H1 (cell line): ENCODE measurements around the gene RGS6. TPM values are rescaled to one million over a fixed set of nuclear protein-coding genes. Genes with fewer than 3 reads are reported as not detected.

Experiments
- GTF2F1 ChIP-seq: IDR thresholded peaks from 2 replicates; pipeline ENCODE4 v1.6.1; 2012; ENCODE audit warnings: low read depth, low read length, improper control_type of control experiment, borderline replicate concordance
- RFX5 ChIP-seq: IDR thresholded peaks from 2 replicates; pipeline ENCODE4 v1.6.1; 2011; ENCODE audit warnings: low read depth, low read length, improper control_type of control experiment, borderline replicate concordance
- SAP30 ChIP-seq: fragments of 300-600 bp; sonication (generic); IDR thresholded peaks from 2 replicates; pipeline ENCODE4 v1.7.1; 2012; ENCODE audit warnings: low read length, moderate library complexity, mild to moderate bottlenecking, inconsistent platforms; ENCODE audit not compliant: insufficient read depth, insufficient replicate concordance
- SIX5 ChIP-seq: IDR thresholded peaks from 2 replicates; pipeline ENCODE4 v1.6.1; 2011; ENCODE audit warnings: mild to moderate bottlenecking, low read depth, low read length
- SUZ12 ChIP-seq: fragments of 200-600 bp; sonication (generic); IDR thresholded peaks from 2 replicates; pipeline ENCODE4 v1.6.1; 2012; ENCODE audit warnings: mild to moderate bottlenecking, inconsistent platforms, low read length, moderate library complexity, mixed read lengths
- TAF7 ChIP-seq: optimal IDR thresholded peaks from 2 replicates; pipeline ENCODE3; 2011; ENCODE audit warnings: low read depth, mild to moderate bottlenecking, inconsistent platforms, low read length, moderate library complexity, borderline replicate concordance
- TCF12 ChIP-seq: IDR thresholded peaks from 2 replicates; pipeline ENCODE4 v1.6.1; 2011; ENCODE audit warnings: low read depth, mild to moderate bottlenecking, low read length
- polyA plus RNA-seq, 7 experiments: library from polyadenylated mRNA; depleted of rRNA in 3 of 7; stranded (reverse) in 5 of 7; unstranded in 2 of 7; fragments of >200 nt in 5 of 7; fragments of 200-250 nt in 2 of 7; gene quantifications; 1 replicate in 5 of 7; 2 replicates in 1 of 7; 4 replicates in 1 of 7; pipeline versions ENCODE4 v1.2.1 to v1.2.3, GENCODE V29; 2011 to 2013; ENCODE audit warnings: missing spikeins in 2 of 7, mixed read lengths in 2 of 7
- total RNA-seq: library from RNA; stranded (reverse); fragmentation: NEBNext Ultra II Directional; extraction: Animal tissue kit (Norgen Biotek cat#: 25700); gene quantifications from 2 replicates; pipeline ENCODE4 v1.2.1, GENCODE V29; 2021
- TF ChIP-seq, protein P1 (sequence below): IDR thresholded peaks from 2 replicates; pipeline ENCODE4 v1.6.1; 2012; ENCODE audit warnings: inconsistent platforms

Gene RGS6
- total and polyA plus RNA-seq, 2 of the 8 experiments (the other 6 are each of a cell fraction or from before 2014, with no cell fraction given): 0.26 to 1.1 TPM

DNA sequence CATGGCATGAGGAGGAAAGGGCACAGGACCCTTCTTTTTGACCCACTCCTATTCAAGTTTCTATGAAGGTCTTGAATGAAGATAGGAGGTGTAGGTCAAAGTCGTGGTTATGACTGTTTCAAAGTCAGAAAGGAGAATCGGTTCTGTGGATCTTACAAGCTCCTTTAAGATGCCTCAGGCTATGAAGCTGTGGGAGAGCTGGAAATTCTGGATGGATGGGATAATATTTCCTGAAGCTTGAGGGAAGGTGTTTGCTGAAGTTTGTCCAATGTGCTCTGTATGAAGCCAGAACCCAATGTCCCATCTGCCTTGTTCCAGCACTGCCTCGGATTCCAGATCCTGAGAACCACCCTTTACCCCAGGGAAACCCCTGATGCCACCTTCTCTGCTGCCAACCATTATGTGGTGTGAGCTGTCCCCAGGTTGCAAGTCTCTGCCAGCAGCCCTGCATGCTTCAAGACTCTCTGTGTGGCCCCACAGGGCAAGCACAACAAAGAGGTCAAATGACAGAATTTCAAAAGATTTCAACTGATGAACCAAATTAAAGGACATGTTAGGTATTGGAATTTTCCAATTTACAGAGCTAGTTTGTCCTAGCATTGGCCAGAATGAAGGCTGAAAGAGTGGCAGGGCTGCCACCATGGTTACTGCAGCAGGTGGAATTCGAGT lies 472.0 kb downstream of the RGS6 start (continued):
- no peak for TF ChIP-seq SIX5
- TF ChIP-seq GTF2F1: no peak
- no peak for TF ChIP-seq TAF7
- TF ChIP-seq SUZ12: no peak
- TF ChIP-seq TCF12: no peak
- no peak for TF ChIP-seq SAP30
- TF ChIP-seq, protein P1, sequence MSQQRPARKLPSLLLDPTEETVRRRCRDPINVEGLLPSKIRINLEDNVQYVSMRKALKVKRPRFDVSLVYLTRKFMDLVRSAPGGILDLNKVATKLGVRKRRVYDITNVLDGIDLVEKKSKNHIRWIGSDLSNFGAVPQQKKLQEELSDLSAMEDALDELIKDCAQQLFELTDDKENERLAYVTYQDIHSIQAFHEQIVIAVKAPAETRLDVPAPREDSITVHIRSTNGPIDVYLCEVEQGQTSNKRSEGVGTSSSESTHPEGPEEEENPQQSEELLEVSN: no peak
- no peak for TF ChIP-seq RFX5
